Measurements from ENCODE around the gene KLF11. TPM values are rescaled to one million over a fixed set of nuclear protein-coding genes. Genes with fewer than 3 reads are reported as not detected.
A peak's percentile ranks its signal among the peaks of the same experiment; 100 is the strongest.

The KLF11 gene
- total RNA-seq, 2 donors from 2014 or later: 9.3 to 13.1 TPM

GRCh38 chr2:10097352-10098148 is 54.2 kb downstream of the KLF11 start:
- Mint-ChIP-seq H3K4me3 (no peak overlapping the region), H3K4me1 (peaks cover 11% of the 10 kb centered on the region), H3K27ac (no peak overlapping the region), H3K36me3 (ENCODE audit: low read depth) (no peaks in the 10 kb centered on the region), H3K9me3 (no peaks in the 10 kb centered on the region), H3K27me3 (ENCODE audit: insufficient read depth) (peaks cover 4% of the 10 kb centered on the region)
- no peak overlapping the region for H3K9ac ChIP-seq (ENCODE audit: extremely low read depth, low read length, poor library complexity, severe bottlenecking)
- no peaks in the 10 kb centered on the region for H3K9me3 ChIP-seq (ENCODE audit: control insufficient read depth, low read length)
- no peak overlapping the region for H3K27ac ChIP-seq (ENCODE audit: low read depth, low read length)
- H3K4me3 ChIP-seq (ENCODE audit: low read length): no peak overlapping the region
- 40 to 64% methylated on average over 5 to 15 of the region's 16 CpGs for WGBS, 2 experiments (ENCODE audit: insufficient coverage in 1 of 2, insufficient read length in 1 of 2)
- DNase-seq: peak; percentile 91
- peaks cover 4% of the 10 kb centered on the region for H3K4me1 ChIP-seq (ENCODE audit: control insufficient read depth, insufficient read depth, low read length)
- no peaks in the 10 kb centered on the region for H3K27me3 ChIP-seq (ENCODE audit: control insufficient read depth, insufficient read depth, low read length, poor library complexity, severe bottlenecking)
- peak; percentile 92 for TF ChIP-seq CTCF (conservative IDR thresholded peaks at IDR 0.05)
- H3K36me3 ChIP-seq (ENCODE audit: control insufficient read depth, insufficient read depth, low read length): no peaks in the 10 kb centered on the region

GRCh38 chr2:10101491-10101890 is 58.1 kb downstream of the KLF11 start:
- no peak overlapping the region for H3K4me3 Mint-ChIP-seq
- H3K27me3 Mint-ChIP-seq (ENCODE audit: insufficient read depth): no peaks in the 10 kb centered on the region
- peaks cover 6% of the 10 kb centered on the region for H3K9me3 ChIP-seq (ENCODE audit: control insufficient read depth, low read length)
- H3K27me3 ChIP-seq (ENCODE audit: control insufficient read depth, insufficient read depth, low read length, poor library complexity, severe bottlenecking): no peaks in the 10 kb centered on the region
- no peak for TF ChIP-seq CTCF (conservative IDR thresholded peaks at IDR 0.05)
- H3K4me3 ChIP-seq (ENCODE audit: low read length): no peak overlapping the region
- no peak for DNase-seq
- no peaks in the 10 kb centered on the region for H3K36me3 Mint-ChIP-seq (ENCODE audit: low read depth)
- H3K9ac ChIP-seq (ENCODE audit: extremely low read depth, low read length, poor library complexity, severe bottlenecking): no peak overlapping the region
- H3K9me3 Mint-ChIP-seq: peaks cover 15% of the 10 kb centered on the region
- no peak overlapping the region for H3K27ac Mint-ChIP-seq
- no peaks in the 10 kb centered on the region for H3K4me1 ChIP-seq (ENCODE audit: control insufficient read depth, insufficient read depth, low read length)
- WGBS, 2 experiments (ENCODE audit: insufficient coverage in 1 of 2, insufficient read length in 1 of 2): 25 to 86% methylated on average over 1 to 7 of the region's 7 CpGs
- H3K4me1 Mint-ChIP-seq: peaks cover 3% of the 10 kb centered on the region
- H3K27ac ChIP-seq (ENCODE audit: low read depth, low read length): no peak overlapping the region
- H3K36me3 ChIP-seq (ENCODE audit: control insufficient read depth, insufficient read depth, low read length): no peaks in the 10 kb centered on the region

DNA sequence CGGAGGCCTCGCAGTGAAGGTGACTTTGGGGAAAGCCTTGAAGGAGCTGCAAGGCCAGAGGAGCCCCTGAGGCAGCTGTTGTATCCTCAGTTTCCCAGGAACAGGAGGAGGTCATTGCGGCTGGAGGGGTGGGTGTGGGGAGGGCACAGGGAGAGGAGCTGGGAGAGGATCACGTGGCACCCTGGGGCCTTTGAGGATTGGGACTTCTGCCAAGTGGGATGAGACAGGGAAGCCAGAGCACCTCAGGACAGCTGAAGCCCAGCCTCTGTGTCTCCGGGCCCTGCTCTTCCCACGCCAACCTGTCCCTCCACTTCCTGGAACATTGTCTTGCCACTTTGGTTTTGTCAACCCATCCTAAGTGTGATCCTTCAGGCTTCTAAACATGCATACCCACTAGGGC is 59.8 kb downstream of the KLF11 start:
- no peaks in the 10 kb centered on the region for H3K36me3 Mint-ChIP-seq (ENCODE audit: low read depth)
- DNase-seq: no peak
- no peak overlapping the region for H3K27ac Mint-ChIP-seq
- Histone ChIP-seq H3K27me3 (ENCODE audit: control insufficient read depth, insufficient read depth, low read length, poor library complexity, severe bottlenecking) (no peaks in the 10 kb centered on the region), H3K36me3 (ENCODE audit: control insufficient read depth, insufficient read depth, low read length) (no peaks in the 10 kb centered on the region), H3K9me3 (ENCODE audit: control insufficient read depth, low read length) (peaks cover 12% of the 10 kb centered on the region), H3K27ac (ENCODE audit: low read depth, low read length) (no peak overlapping the region), H3K4me1 (ENCODE audit: control insufficient read depth, insufficient read depth, low read length) (no peaks in the 10 kb centered on the region), H3K4me3 (ENCODE audit: low read length) (no peak overlapping the region), H3K9ac (ENCODE audit: extremely low read depth, low read length, poor library complexity, severe bottlenecking) (no peak overlapping the region)
- peaks cover 24% of the 10 kb centered on the region for H3K9me3 Mint-ChIP-seq
- no peak overlapping the region for H3K4me3 Mint-ChIP-seq
- no peaks in the 10 kb centered on the region for H3K4me1 Mint-ChIP-seq
- TF ChIP-seq CTCF (conservative IDR thresholded peaks at IDR 0.05): no peak
- 88 to 94% methylated on average over 3 to 6 of the region's 6 CpGs for WGBS, 2 experiments (ENCODE audit: insufficient coverage in 1 of 2, insufficient read length in 1 of 2)
- no peaks in the 10 kb centered on the region for H3K27me3 Mint-ChIP-seq (ENCODE audit: insufficient read depth)

Other genes with a start within 250 kb of the KLF11 start
- 10 to 100 TPM; 36.2 to 41.9 TPM for gene TAF1B, start 200.1 kb upstream of the KLF11 start, total RNA-seq
- 1 to 10 TPM; 2.7 to 2.9 TPM for gene GRHL1, start 91.9 kb upstream of the KLF11 start, total RNA-seq
- under 1 TPM; 0.29 to 0.44 TPM for gene CYS1, start 36.9 kb downstream of the KLF11 start, total RNA-seq
- gene RRM2, start 79.2 kb downstream of the KLF11 start, total RNA-seq: 100 to 1,000 TPM; 142 to 157 TPM